ENCODE measurements around the gene ATP2A1.

The ATP2A1 gene

DNA sequence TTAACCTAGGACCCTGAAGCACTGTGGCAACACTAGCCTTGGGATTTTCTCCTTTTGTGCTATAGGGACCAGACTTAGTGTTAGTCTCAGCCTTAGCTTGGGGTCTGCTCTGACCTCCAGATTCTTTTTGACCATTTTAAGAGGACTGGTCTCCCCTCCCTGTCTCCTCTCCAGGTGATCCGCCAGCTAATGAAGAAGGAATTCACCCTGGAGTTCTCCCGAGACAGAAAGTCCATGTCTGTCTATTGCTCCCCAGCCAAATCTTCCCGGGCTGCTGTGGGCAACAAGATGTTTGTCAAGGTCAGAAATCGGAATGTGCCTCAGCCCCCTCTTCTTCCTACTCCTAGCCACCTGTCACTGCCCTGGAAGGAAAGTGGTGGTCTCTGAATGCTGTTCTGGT lies 19.5 kb downstream of the ATP2A1 start:
- TF ChIP-seq, protein P1, sequence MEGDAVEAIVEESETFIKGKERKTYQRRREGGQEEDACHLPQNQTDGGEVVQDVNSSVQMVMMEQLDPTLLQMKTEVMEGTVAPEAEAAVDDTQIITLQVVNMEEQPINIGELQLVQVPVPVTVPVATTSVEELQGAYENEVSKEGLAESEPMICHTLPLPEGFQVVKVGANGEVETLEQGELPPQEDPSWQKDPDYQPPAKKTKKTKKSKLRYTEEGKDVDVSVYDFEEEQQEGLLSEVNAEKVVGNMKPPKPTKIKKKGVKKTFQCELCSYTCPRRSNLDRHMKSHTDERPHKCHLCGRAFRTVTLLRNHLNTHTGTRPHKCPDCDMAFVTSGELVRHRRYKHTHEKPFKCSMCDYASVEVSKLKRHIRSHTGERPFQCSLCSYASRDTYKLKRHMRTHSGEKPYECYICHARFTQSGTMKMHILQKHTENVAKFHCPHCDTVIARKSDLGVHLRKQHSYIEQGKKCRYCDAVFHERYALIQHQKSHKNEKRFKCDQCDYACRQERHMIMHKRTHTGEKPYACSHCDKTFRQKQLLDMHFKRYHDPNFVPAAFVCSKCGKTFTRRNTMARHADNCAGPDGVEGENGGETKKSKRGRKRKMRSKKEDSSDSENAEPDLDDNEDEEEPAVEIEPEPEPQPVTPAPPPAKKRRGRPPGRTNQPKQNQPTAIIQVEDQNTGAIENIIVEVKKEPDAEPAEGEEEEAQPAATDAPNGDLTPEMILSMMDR (IDR thresholded peaks at IDR 0.05; ENCODE audit: low read depth, low read length): no peak
- DNase-seq (ENCODE audit: extremely low read depth, low read depth): no peak

GRCh38 chr16:28898266-28898665 lies 20.0 kb downstream of the ATP2A1 start:
- DNase-seq (ENCODE audit: extremely low read depth, low read depth): no peak
- TF ChIP-seq, protein P1 (IDR thresholded peaks at IDR 0.05; ENCODE audit: low read depth, low read length): no peak

DNA sequence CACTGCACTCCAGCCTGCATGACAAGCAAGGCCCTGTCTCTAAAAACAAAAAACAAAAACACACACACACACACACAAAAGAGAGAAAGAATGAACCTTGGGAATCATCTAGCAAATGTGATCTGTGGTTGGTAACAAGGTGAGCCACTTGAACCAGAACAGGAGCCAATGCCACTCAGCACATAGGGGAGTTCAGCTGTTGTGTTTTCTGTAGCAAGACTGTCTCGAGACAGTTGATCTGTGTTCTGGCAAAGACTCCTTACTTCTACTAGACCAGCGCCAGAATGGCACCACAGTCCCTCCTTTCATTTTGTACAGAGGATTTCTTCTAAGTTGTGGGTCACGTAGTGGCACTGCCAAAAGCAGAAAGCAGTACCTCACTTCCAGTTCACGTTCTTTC lies 20.7 kb downstream of the ATP2A1 start:
- DNase-seq (ENCODE audit: extremely low read depth, low read depth): no peak
- TF ChIP-seq, protein P1 (IDR thresholded peaks at IDR 0.05; ENCODE audit: low read depth, low read length): no peak

DNA sequence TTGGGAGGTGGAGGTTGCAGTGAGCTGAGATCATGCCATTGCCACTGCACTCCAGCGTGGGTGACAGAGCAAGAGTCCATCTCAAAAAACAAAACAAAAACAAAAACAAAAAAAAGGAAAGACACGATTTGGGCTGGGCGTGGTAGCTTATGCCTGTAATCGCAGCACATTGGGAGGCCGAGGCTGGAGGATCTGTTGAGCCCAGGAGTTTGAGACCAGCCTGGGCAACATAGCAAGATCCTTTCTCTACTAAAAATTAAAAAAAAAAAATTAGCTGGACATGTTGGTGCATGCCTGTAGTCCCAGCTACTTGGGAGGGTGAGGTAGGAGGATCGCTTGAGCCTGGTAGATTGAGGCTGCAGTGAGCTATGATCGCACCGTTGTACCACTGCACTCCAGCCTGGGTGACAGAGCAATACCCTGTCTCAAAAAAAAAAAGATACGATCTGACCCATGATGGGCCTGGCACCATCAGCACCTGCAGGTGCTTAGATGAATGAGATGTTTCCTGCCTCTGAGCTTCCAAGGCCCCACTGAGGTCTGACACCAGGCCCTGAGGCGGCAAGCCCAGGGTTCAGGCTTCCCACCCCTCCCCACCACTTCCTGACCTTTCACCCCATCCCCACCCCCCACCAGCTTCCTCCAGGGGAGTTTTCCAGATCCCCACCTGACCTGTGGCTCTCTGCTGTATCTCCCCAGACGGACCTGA lies 21.7 kb downstream of the ATP2A1 start:
- no peak for DNase-seq (ENCODE audit: extremely low read depth, low read depth)
- TF ChIP-seq, protein P1 (IDR thresholded peaks at IDR 0.05; ENCODE audit: low read depth, low read length): no peak

DNA sequence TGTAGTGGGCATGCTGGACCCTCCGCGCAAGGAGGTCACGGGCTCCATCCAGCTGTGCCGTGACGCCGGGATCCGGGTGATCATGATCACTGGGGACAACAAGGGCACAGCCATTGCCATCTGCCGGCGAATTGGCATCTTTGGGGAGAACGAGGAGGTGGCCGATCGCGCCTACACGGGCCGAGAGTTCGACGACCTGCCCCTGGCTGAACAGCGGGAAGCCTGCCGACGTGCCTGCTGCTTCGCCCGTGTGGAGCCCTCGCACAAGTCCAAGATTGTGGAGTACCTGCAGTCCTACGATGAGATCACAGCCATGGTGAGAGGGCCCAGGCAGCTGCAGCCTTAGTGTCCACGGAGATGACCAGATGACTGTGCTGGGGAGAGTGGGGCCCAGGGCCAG lies 22.3 kb downstream of the ATP2A1 start:
- TF ChIP-seq, protein P1 (IDR thresholded peaks at IDR 0.05; ENCODE audit: low read depth, low read length): no peak
- DNase-seq (ENCODE audit: extremely low read depth, low read depth): no peak

- TF ChIP-seq, protein P1 (IDR thresholded peaks at IDR 0.05; ENCODE audit: low read depth, low read length): no peak
Observed at GRCh38 chr16:28901862-28902261, 23.6 kb downstream of the ATP2A1 start.

DNA sequence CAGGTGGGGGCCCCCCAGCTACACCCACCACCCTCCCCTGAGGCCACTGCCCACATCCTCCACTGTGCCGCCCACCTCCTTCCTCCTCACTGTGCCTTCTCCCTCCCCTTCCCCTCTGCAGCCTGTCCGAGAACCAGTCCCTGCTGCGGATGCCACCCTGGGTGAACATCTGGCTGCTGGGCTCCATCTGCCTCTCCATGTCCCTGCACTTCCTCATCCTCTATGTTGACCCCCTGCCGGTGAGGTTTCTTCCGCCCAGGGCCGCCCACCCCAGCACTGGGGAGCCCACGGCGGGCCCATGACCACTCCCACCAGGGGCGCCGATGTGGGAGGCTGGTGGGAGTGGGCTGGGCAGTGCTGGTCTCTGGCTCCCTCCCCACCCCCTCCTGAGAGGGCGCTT lies 24.6 kb downstream of the ATP2A1 start:
- TF ChIP-seq, protein P1 (IDR thresholded peaks at IDR 0.05; ENCODE audit: low read depth, low read length): no peak
- no peak for DNase-seq (ENCODE audit: extremely low read depth, low read depth)

More at GRCh38 chr16:28901862-28902261, 23.6 kb downstream of the ATP2A1 start:
- no peak for DNase-seq (ENCODE audit: extremely low read depth, low read depth)

Measured in AG09319 (cell line).